Measurements from ENCODE around the gene RBM24.

DNA sequence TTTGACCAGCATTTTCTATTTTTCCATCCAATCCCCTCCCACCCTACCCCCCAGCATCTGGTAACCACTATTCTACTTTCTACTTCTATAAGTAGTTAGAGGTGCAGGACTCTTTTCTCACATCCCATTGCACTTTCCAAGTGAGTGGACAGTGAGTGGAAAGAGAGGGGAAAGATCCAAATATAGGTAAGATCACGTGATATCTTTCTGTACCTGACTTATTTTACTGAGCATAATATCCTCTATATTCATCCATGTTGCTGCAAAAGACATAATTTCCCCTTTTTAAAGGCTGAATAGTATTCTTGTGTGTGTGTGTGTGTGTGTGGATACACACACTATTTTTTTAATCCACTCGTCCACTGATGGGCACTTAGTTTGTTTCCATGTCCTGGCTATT is 18.1 kb downstream of the RBM24 start:
- TF ChIP-seq, protein P1, sequence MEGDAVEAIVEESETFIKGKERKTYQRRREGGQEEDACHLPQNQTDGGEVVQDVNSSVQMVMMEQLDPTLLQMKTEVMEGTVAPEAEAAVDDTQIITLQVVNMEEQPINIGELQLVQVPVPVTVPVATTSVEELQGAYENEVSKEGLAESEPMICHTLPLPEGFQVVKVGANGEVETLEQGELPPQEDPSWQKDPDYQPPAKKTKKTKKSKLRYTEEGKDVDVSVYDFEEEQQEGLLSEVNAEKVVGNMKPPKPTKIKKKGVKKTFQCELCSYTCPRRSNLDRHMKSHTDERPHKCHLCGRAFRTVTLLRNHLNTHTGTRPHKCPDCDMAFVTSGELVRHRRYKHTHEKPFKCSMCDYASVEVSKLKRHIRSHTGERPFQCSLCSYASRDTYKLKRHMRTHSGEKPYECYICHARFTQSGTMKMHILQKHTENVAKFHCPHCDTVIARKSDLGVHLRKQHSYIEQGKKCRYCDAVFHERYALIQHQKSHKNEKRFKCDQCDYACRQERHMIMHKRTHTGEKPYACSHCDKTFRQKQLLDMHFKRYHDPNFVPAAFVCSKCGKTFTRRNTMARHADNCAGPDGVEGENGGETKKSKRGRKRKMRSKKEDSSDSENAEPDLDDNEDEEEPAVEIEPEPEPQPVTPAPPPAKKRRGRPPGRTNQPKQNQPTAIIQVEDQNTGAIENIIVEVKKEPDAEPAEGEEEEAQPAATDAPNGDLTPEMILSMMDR (IDR thresholded peaks at IDR 0.05; ENCODE audit: low read depth, low read length) = no peak
- TF ChIP-seq, protein P2, sequence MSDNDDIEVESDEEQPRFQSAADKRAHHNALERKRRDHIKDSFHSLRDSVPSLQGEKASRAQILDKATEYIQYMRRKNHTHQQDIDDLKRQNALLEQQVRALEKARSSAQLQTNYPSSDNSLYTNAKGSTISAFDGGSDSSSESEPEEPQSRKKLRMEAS (IDR thresholded peaks at IDR 0.05; ENCODE audit: low read depth, low read length) = no peak
